ENCODE measurements around the gene STAB2. TPM values are rescaled to one million over a fixed set of nuclear protein-coding genes. Genes with fewer than 3 reads are reported as not detected.
A peak's percentile ranks its signal among the peaks of the same experiment; 100 is the strongest.

STAB2 gene
- total and polyA plus RNA-seq, 7 donors, result under 0.01 to 0.66 (median 0.48) TPM; not detected in 1

GRCh38 chr12:103640410-103640809 lies 53.3 kb downstream of the STAB2 start:
- intact Hi-C loops (cut with DNase I), result no loop called here
- 0 to 39% methylated on average over 1 of the region's 1 CpG for WGBS, 2 donors

GRCh38 chr12:103640831-103641230 lies 53.8 kb downstream of the STAB2 start:
- H3K4me3 ChIP-seq, result no peak overlapping the region
- DNase-seq, result no peak
- H3K27me3 ChIP-seq, result no peaks in the 10 kb centered on the region
- no peaks in the 10 kb centered on the region for H3K36me3 ChIP-seq
- WGBS, 2 donors, result 90 to 92% methylated on average over 4 of the region's 4 CpGs
- intact Hi-C loops (cut with DNase I), result no loop called here
- H3K4me1 ChIP-seq, result peaks cover 0 to 28% (median 23%) of the 10 kb centered on the region in 4 donors
- no peak for TF ChIP-seq POLR2AphosphoS5 (IDR thresholded peaks at IDR 0.05)
- TF ChIP-seq POLR2A (IDR thresholded peaks at IDR 0.05), result no peak
- TF ChIP-seq EP300 (IDR thresholded peaks at IDR 0.05), result no peak
- no peak for TF ChIP-seq CTCF (IDR thresholded peaks at IDR 0.05)
- H3K27ac ChIP-seq, result no peak overlapping the region
- no peaks in the 10 kb centered on the region for H3K9me3 ChIP-seq

More at GRCh38 chr12:103640410-103640809, 53.3 kb downstream of the STAB2 start:
- no peak for DNase-seq
- peaks cover 0 to 24% (median 19%) of the 10 kb centered on the region in 4 donors for H3K4me1 ChIP-seq
- H3K36me3 ChIP-seq, result no peaks in the 10 kb centered on the region
- TF ChIP-seq EP300 (IDR thresholded peaks at IDR 0.05) (no peak), POLR2A (IDR thresholded peaks at IDR 0.05) (no peak), CTCF (IDR thresholded peaks at IDR 0.05) (no peak), POLR2AphosphoS5 (IDR thresholded peaks at IDR 0.05) (no peak)
- H3K27me3 ChIP-seq, result no peaks in the 10 kb centered on the region
- no peak overlapping the region for H3K4me3 ChIP-seq
- H3K9me3 ChIP-seq, result peaks cover 0 to 2% (median under 1%) of the 10 kb centered on the region in 4 donors
- no peak overlapping the region for H3K27ac ChIP-seq

GRCh38 chr12:103642240-103642864 lies 55.3 kb downstream of the STAB2 start:
- peak overlapping the region; percentile 20 to 80 (median 59) for H3K27ac ChIP-seq
- no peak overlapping the region for H3K4me3 ChIP-seq
- TF ChIP-seq CTCF (IDR thresholded peaks at IDR 0.05), result no peak
- TF ChIP-seq EP300 (IDR thresholded peaks at IDR 0.05), result no peak
- TF ChIP-seq POLR2AphosphoS5 (IDR thresholded peaks at IDR 0.05), result no peak
- no peak for TF ChIP-seq POLR2A (IDR thresholded peaks at IDR 0.05)
- H3K9me3 ChIP-seq, result no peaks in the 10 kb centered on the region
- no peaks in the 10 kb centered on the region for H3K27me3 ChIP-seq
- DNase-seq, result no peak
- intact Hi-C loops (cut with DNase I), result no loop called here
- H3K4me1 ChIP-seq, result peaks cover 0 to 43% (median 38%) of the 10 kb centered on the region in 4 donors
- 72 to 78% methylated on average over 3 of the region's 3 CpGs for WGBS, 2 donors
- H3K36me3 ChIP-seq, result no peaks in the 10 kb centered on the region

- Histone ChIP-seq H3K9me3 (no peaks in the 10 kb centered on the region), H3K36me3 (no peaks in the 10 kb centered on the region), H3K4me1 (peaks cover 0 to 46% (median 40%) of the 10 kb centered on the region in 4 donors), H3K27ac (peak overlapping the region; percentile 63 to 80 (median 70)), H3K27me3 (no peaks in the 10 kb centered on the region), H3K4me3 (no peak overlapping the region)
- no peak for DNase-seq
- TF ChIP-seq POLR2AphosphoS5 (IDR thresholded peaks at IDR 0.05), result peak; percentile 56 to 83 (median 82)
- no peak for TF ChIP-seq POLR2A (IDR thresholded peaks at IDR 0.05)
- peak in 1 of 4 donors; percentile 15 for TF ChIP-seq EP300 (IDR thresholded peaks at IDR 0.05)
- no peak for TF ChIP-seq CTCF (IDR thresholded peaks at IDR 0.05)
- intact Hi-C loops (cut with DNase I), result no loop called here
- WGBS, 2 donors, result 51 to 58% methylated on average over 1 of the region's 1 CpG
Measured at GRCh38 chr12:103645202-103645601, 58.1 kb downstream of the STAB2 start.

All from sigmoid colon (tissue), 7 donors.